22Rv1 (cell line): Measurements from ENCODE around the gene PITRM1.

Experiments used
- ZFX ChIP-seq: fragments of 450-650 bp; IDR thresholded peaks from 2 replicates; pipeline ENCODE4 v1.6.1; 2017; ENCODE audit warnings: antibody characterized with exemption, borderline replicate concordance
- TF ChIP-seq, protein P1 (sequence below): fragments of 450-650 bp; IDR thresholded peaks from 2 replicates; pipeline ENCODE4 v1.5.1; 2017; ENCODE audit warnings: mild to moderate bottlenecking

GRCh38 chr10:3108033-3108432, 64.5 kb downstream of the PITRM1 start:
- TF ChIP-seq, protein P1, sequence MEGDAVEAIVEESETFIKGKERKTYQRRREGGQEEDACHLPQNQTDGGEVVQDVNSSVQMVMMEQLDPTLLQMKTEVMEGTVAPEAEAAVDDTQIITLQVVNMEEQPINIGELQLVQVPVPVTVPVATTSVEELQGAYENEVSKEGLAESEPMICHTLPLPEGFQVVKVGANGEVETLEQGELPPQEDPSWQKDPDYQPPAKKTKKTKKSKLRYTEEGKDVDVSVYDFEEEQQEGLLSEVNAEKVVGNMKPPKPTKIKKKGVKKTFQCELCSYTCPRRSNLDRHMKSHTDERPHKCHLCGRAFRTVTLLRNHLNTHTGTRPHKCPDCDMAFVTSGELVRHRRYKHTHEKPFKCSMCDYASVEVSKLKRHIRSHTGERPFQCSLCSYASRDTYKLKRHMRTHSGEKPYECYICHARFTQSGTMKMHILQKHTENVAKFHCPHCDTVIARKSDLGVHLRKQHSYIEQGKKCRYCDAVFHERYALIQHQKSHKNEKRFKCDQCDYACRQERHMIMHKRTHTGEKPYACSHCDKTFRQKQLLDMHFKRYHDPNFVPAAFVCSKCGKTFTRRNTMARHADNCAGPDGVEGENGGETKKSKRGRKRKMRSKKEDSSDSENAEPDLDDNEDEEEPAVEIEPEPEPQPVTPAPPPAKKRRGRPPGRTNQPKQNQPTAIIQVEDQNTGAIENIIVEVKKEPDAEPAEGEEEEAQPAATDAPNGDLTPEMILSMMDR: no peak
- TF ChIP-seq ZFX: no peak
